Hematopoietic multipotent progenitor cell treated with erythropoietin and hydrocortisone succinate and interleukin-3 and kit ligand, for 8 days (in vitro differentiated cells): ENCODE results near the gene PSORS1C1.
A peak's percentile ranks its signal among the peaks of the same experiment; 100 is the strongest.

ENCODE experiments used
- DNase-seq: peaks from one replicate; pipeline ENCODE4 v3.0.0-alpha.2; 2015

PSORS1C1 gene

DNA sequence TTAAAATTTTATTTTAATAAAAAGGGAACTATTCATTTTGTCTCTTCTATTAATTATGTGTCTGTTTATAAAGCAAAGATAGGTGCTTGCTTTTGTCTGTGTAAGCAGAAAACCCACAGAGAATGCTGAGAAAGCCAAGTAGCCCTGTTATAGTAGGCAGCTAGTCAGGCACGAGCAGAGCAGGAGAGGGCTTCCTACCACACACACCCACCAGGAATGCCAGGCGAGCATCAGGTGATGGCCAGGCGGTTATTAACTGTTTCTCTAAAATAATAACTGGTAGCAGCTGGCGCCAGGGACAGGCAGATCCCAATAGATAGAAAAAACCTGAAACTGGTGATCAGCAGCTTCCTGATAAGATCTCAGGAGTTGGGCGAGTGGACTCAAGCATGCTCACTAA lies 17.9 kb upstream of the PSORS1C1 start:
- peak; percentile 27 for DNase-seq

GRCh38 chr6:31098449-31098938 lies 16.1 kb upstream of the PSORS1C1 start:
- no peak for DNase-seq

DNA sequence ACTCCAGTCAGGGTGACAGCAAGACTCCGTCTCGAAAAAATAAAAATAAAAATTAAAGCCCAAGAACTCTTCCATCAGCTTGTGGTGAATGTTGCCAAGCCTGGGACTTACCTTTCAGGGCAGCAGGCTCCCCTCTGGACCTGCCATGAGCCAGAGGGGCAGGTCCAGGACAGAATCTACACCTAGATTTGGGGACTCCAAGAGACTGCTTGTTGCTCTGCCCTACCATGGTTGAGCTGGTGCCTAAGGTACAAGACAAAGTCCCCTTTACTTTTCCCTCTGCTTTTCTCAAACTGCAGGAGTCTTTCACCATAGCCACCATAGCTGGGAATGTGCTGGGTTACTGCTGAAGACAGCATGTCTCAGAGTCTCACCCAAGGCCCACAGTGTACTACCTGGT lies 11.5 kb upstream of the PSORS1C1 start:
- no peak for DNase-seq

DNA sequence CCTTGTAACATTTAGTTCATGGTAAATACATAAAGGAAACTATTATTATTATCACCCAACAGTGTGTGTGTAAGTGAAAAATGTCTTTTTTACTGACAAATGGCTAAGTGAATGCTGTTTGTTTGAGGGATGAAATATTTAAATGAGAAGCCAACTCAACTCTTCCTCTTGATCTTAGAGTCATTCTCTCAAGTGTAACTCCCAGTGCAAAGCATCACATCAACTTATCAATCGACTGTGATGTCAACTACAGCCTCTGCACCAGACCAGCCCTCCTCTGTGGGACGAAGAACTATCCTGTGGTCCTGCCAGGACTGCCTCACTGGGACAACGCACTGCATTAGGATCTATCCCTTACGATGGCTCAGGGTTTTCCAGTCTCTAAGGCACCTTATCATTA lies 7.5 kb upstream of the PSORS1C1 start:
- DNase-seq = no peak

DNA sequence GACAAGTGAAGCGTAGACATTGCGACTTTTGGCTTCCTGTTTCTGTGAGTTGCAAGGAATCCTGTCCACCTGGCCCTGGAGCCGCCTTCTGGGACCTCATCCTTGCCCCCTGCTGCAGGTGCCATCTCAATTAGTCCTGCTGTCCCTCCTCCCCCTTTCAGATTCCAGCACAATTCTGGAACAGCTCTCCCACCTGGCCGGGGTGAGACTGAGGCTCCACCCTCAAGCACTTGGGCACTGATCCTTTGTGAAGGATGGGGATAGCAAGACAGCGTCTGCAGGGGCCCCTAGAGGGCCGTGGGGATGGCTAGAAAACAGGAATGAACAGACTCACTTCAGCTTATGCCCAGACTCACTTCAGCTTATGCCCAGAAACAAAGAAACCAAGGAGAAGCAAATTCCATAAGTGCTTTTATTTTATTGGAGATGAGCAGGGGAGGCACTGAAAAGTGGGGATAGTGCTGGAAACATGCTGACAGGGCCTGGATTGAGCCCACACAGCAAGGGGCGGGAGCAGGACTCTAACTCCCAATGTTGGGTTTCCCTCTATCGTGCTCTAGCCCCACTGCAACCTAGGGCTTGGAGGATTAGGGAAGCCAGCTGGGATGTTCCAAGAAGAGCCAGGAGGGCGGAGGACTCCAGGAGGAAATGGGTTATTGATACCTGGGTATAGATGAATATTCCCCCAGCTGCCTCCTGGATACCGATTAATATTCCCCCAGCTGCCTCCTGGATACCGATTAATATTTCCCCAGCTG lies 3.6 kb upstream of the PSORS1C1 start:
- no peak for DNase-seq

GRCh38 chr6:31111712-31112111 lies 2.9 kb upstream of the PSORS1C1 start:
- no peak for DNase-seq

DNA sequence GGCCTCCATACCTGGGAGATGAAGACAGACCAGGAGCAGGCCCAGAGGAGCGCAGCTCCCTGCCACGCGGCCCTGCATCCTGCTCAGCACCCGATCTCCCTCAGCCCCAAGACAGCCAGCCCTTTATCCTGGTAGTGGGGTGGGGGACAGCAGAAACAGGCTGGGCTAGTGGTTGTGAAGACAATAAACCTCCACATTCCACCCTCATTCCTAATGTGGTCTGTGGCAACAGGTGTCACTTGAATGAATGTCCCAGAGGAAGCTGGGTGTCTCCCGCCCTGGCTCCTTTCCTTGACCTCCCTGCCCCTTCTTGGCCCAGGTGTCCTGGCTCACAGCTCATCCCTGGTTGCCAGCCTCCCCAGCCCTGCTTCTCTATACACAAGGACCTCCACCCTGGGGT lies 2.1 kb upstream of the PSORS1C1 start, which contains the start of gene C6orf15:
Gene C6orf15, minus strand, starts transcription at position 98 of the 400 bp plus-strand sequence. Its CDS starts 20 bp downstream, at position 78.
- no peak for DNase-seq

DNA sequence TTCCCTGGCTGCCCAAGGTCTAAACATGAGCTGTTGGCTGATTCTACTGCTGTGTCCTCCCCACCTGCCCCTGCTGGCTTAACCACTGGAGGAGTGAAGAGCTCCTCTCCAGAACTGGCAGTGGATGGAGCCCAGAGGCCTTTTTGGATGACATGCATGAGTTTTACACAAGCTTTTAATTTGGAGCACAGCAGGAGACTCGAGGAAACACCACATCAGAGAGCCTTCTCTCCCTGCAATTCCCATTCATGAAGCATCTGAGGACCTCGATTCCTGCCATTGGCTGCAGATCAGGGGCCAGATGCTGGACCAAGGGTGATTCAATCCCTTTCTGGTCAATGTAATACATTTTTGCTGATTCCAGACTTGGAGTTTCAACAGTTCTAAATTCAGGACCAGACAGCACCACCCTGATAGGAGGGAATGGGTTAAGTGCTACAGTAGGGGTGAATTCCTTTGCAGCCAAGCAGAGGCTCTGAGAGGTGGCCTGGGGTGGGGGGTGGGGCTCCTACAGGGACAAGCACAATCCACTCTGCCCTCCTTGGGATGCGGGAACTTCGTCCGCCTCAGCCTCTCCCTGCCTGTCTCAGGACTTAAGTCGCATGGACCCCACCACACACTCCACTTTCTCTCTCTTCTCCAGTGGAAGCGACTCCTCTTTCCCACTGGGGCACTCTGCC lies 599 bp upstream of the PSORS1C1 start:
- no peak for DNase-seq

DNA sequence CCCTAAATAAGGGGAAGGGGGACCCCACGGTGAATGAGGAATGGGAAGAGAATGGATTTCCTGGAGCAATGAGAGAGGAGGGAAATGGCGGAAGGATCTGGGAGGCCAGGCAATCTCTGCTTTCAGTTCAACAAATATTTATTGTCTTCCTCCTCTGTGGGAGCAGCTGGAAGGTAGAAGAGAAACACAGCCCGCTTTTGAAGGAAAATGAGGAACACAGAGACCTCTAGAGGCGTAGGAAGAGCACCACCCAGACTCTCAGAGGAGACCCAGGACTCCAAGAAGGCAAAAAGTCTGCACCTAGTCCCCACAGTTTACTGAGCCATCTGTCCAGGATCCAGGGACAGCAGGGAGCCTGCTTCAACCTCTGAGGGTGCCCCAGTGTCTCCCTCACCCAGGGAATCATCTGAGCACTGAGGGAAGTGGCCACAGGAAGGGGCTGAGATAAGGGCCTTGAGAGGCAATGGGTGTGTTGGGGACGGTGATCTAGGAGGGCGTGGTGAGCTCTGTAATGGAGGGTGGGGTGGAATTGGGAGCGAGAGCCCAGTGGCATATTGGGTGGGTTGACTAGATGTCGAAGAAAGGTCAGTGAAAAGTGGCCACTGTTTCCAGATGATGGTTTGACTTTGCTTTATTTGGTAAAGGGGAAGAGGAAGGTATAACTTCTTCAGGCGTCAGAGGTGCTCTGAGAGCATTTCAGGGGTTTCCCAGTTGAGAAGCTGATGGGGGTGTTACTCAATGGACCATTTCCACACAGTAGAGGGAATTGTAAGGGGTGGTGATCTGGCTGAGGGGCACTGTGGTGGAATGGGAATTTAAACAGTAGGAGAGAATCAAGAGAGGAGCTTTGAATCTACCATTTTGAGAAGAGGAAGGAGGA lies 610 bp downstream of the PSORS1C1 start:
- DNase-seq = peak; percentile 27

- DNase-seq = no peak
These were observed 1.5 kb downstream of the PSORS1C1 start for GRCh38 chr6:31115941-31116560.

DNA sequence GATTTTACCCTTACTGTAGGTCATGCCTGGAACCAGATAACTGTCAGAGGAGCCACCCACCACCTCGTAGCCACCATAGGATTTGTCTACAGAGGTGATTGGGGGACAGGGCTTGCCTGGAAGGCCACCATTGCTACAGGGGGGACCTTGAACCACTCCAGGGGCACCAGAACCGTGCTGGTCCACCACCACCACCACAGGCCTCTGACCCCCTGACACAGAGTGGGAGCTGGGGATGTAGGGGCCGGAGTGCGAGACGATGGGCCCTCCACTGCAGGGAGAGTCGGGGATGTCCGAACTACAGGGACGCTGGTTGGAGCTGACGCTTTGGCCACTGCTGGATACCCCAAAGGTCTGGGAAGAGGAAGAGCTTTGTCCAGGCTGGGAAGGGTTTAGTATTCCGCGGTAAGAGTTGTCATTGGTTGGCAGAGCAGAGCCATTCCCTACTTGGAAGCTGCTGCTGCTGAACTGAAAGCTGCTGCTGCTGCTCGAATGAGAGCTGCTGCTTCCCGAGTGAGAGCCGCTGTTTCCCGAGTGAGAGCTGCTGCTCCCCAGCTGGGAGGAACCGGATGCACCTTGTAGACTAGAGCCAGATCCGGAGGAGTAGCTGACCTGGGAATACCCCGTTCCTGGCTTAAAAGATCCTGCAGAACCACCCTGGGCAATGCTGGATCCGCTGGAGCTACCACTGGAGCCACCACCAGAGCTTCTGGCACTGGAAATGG lies 2.2 kb downstream of the PSORS1C1 start:
- no peak for DNase-seq

- no peak for DNase-seq
These were observed 3.6 kb downstream of the PSORS1C1 start for GRCh38 chr6:31118178-31118577.

GRCh38 chr6:31120151-31120915 lies 5.7 kb downstream of the PSORS1C1 start, which contains the start of gene CDSN:
Gene CDSN, minus strand, starts transcription at chr6:31120446. Its CDS starts 27 bp downstream, at chr6:31120419.
- DNase-seq = peak; percentile 41

- DNase-seq = no peak
These were observed 6.7 kb downstream of the PSORS1C1 start for GRCh38 chr6:31121131-31121790.

DNA sequence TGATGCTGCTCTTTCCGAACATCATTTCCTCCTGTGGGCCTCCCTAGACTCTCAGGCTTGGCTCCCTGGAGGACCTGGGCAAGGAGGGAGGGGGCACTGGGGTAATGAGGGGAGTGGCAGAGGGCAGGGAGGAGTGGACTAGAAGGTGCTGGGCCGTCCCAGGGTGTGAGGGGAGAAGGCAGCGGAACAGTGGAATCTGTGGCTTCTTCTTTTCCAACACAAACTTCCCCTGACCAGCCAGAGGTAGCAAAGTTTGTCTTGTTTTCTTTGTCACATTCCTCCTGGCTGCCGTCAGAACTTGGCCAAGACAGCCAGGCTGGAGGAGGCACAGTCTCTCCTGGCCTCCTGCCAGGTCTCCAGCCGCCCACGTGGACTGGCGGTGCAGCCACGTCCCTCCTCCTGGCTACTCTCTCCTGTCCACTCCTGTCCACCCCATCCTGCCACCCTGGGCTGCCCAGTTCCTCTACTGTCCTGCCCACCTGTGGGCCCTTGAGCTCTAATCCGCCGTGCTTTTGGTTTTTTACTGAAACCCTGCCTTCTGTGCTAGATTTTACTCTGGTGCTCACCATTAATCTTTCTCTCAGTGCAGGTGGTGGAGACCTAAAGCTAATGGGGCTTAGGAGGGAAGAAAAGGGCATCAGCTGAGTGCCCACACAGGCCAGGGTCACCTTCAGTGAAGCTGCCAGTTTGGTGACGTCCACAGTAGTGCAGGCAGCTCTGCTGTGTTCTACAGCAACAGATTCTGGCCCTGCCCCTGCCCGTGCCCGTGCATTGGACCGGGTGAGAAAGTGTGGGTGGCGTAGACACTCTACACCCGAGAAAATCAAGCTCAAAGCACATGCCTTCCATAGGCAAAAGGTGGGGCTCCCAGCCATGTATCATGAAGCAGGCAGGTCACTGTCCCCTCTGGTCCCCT lies 8.4 kb downstream of the PSORS1C1 start:
- peak; percentile 11 for DNase-seq

DNA sequence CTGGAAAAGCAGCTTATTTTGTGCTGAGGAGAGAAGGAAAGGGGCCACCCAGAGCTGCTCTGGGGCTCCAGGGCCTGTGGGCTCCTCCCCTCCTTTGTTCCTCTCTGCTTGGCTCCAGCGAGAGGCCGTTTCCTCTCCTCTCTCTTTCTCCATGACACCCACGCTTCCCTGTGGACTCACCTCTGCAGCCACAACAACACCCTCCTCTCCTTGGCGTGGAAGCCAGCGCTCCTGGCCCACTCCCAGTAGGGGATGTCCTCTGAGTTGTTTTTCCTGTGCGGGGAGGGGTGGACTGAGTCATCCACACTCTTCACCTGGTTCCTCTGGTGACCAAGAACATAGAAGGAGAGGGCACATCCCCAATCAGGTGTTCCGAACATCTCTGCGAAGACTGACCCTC lies 10.6 kb downstream of the PSORS1C1 start:
- DNase-seq = no peak

DNA sequence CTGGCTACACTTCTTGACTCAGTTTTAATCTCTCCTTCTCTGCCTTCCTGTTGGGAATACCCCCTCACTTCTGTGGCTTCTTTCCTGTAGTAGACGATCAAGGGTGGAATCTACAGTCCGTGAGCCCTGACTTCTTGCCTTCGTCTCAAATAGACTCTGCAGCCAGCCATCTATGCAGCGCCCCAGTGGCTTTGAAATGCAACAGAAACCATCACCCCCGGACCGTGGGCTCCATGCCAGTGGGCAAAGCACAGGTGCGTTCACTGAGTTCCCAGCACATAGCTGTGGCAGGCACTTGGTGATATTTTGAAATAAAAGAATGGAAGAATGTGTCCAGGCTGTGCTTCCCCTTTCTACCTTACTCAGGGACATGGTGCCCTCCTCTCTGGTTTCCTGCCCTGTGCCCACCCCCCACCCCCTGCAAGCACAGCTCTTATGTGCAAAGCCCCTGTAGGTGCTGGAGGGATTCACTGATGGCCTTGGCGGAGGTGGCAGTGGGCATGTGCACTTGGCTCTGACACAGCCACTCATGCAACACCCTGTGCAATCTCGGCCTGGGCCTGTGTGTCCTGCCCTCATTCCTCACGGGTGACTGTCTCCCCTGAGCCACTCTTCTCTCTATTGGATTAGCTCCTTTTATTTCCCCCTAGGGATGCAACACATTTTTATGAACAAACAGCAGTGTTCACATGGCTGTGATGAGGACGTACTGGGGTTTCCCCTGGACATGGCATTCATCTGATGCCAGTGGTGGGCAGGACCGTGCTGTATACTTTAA lies 11.2 kb downstream of the PSORS1C1 start:
- no peak for DNase-seq

DNA sequence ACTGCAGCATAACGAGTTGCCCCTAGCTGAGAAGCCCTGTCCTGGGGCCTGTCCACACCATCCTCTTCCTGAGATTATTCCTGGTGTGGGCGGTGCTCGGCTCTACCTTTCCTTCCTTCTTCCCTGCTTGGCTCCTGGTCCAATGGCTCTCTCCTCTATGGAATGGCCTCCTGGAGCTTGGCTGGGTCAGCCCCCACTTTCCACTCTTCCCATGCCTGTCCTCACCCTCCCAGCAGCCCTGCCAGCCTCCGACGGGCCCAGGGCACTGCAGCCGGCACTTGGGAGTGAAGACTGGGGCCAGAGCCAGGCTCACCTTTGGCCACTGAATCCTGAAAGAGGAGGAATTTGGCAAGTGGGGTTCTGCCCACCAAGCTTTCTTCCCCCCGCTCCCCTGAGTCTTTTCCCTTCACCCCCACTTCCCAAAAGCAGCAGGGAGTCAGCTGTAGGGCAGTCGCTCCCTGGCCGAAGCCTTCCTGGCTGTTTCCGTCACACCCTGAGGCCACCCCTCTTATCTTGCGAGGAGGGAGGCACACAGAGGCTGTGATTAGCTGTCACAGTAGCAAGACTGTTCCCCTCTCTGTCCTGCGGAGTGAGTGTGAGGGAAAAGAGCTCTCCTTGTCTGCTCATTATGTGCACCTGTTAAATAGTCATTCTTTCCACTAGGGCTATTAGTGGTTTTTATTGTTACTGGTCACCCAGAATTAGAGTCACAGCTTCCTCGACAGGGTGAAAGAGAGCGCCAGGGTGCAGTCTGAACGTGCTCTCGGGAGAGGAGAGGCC lies 12.0 kb downstream of the PSORS1C1 start:
- peak; percentile 33 for DNase-seq
